Transverse colon (tissue), 4 donors: ENCODE data around the gene SPATA17.

Experiments used
- CTCF ChIP-seq, 5 experiments: fragments of 200-600 bp in 3 of 5; fragments of 450-650 bp in 2 of 5; sonication (generic) in 3 of 5; IDR thresholded peaks; 1 replicate in 2 of 5; 2 replicates in 3 of 5; pipeline ENCODE4 v1.5.1; 2016 to 2017; ENCODE audit warnings: antibody characterized with exemption in 5 of 5, inconsistent platforms in 3 of 5, mild to moderate bottlenecking in 2 of 5, moderate library complexity in 1 of 5
- EP300 ChIP-seq: sonication (generic); formaldehyde crosslinking; IDR thresholded peaks from one replicate; pipeline ENCODE4 v1.6.1; 2017; ENCODE audit warnings: antibody characterized with exemption, low read depth
- POLR2AphosphoS5 ChIP-seq, 3 donors: sonication (generic); formaldehyde crosslinking; IDR thresholded peaks; one replicate each; pipeline ENCODE4 v1.6.1; 2016; ENCODE audit warnings: antibody characterized with exemption in 3 of 3

DNA sequence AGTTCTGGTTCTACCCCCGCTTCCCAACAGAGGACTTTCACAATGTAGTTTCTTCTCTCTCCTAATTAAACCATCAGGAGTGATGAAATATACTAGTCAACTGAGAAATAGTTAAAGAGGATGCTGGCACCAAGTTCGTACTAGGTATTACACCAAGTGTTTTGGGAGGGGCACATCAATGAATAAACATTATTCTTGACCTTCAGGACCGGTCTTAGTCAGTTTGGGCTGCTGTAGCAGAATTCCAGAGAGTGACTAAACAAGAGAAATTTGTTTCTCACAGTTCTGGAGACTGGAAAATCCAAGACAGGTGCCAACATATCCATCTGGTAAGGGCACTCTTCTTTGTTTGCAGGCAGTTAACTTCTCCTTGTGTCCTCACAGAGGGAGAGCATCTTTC, 103.8 kb downstream of the SPATA17 start:
- TF ChIP-seq CTCF (IDR thresholded peaks at IDR 0.05) (no peak), EP300 (no peak), POLR2AphosphoS5 (IDR thresholded peaks at IDR 0.05) (no peak)
